ENCODE data around the gene METTL5. TPM values are rescaled to one million over a fixed set of nuclear protein-coding genes. Genes with fewer than 3 reads are reported as not detected.

METTL5 gene
- total RNA-seq, 1 experiment from 2014 or later = 103 TPM

- no peak for ATAC-seq
- Histone ChIP-seq H3K9ac (ENCODE audit: low read length) (no peak overlapping the region), H3K27me3 (ENCODE audit: insufficient read depth, low read length) (no peaks in the 10 kb centered on the region), H3K9me3 (ENCODE audit: control insufficient read depth in 1 of 2, insufficient read depth in 1 of 2, low read depth in 1 of 2, low read length in 2 of 2) (no peaks in the 10 kb centered on the region), H3K27ac (ENCODE audit: low read depth, low read length) (no peak overlapping the region), H4K20me1 (ENCODE audit: insufficient read depth) (peaks cover 8% of the 10 kb centered on the region; the same call in 1 of the 2 replicates), H2AFZ (ENCODE audit: low read depth, low read length, poor library complexity, severe bottlenecking) (no peak overlapping the region), H3K4me3 (replicated peaks in 1 of 2; ENCODE audit: low read depth in 1 of 2, low read length in 2 of 2) (no peak overlapping the region), H3K79me2 (ENCODE audit: insufficient read depth, low read length) (peaks cover 88% of the 10 kb centered on the region), H3K36me3 (ENCODE audit: control insufficient read depth in 1 of 2, insufficient read depth in 2 of 2, low read length in 2 of 2) (no peaks in the 10 kb centered on the region), H3K4me2 (ENCODE audit: low read length) (no peak overlapping the region), H3K9me2 (ENCODE audit: insufficient read depth) (no peaks in the 10 kb centered on the region), H3K4me1 (ENCODE audit: control insufficient read depth in 1 of 2, insufficient read depth in 2 of 2, low read length in 2 of 2) (no peaks in the 10 kb centered on the region)
- ChIA-PET POLR2A (no interaction called here), CTCF (no interaction called here), RAD21 (ENCODE audit: low non-redundant PET in 1 of 2, low total read pairs in 2 of 2, uncharacterized antibody in 2 of 2, unreplicated experiment in 2 of 2) (no interaction called here)
- no TSS peak for BruUV-seq (replicated peaks)
- DNase-seq (ENCODE audit: low read depth, low spot score) = no peak
- TF ChIP-seq RAD21 (IDR thresholded peaks at IDR 0.05; ENCODE audit: low read depth) (no peak), ZFX (IDR thresholded peaks at IDR 0.05) (no peak), ZBTB33 (IDR thresholded peaks at IDR 0.05; ENCODE audit: extremely low read depth, insufficient replicate concordance, low read length) (no peak), EZH2 (IDR thresholded peaks at IDR 0.05) (no peak), EGR1 (IDR thresholded peaks at IDR 0.05; ENCODE audit: low read depth) (no peak), ZNF274 (IDR thresholded peaks at IDR 0.05; ENCODE audit: low read depth, low read length) (no peak), ATF3 (IDR thresholded peaks at IDR 0.05) (no peak), POLR2AphosphoS5 (IDR thresholded peaks at IDR 0.05; ENCODE audit: low read depth, low read length) (no peak), ELF1 (IDR thresholded peaks at IDR 0.05; ENCODE audit: borderline replicate concordance, low read depth) (no peak), SRF (IDR thresholded peaks at IDR 0.05; ENCODE audit: low read depth) (no peak), JUND (IDR thresholded peaks at IDR 0.05) (no peak), MAX (IDR thresholded peaks at IDR 0.05) (no peak), FOSL1 (IDR thresholded peaks at IDR 0.05; ENCODE audit: low read depth) (no peak), REST (IDR thresholded peaks at IDR 0.05; ENCODE audit: low read depth) (no peak), YY1 (IDR thresholded peaks at IDR 0.05; ENCODE audit: extremely low read depth, insufficient replicate concordance, low read depth, low read length) (no peak), SIN3A (IDR thresholded peaks at IDR 0.05; ENCODE audit: low read depth) (no peak), EZH2phosphoT487 (IDR thresholded peaks at IDR 0.05; ENCODE audit: borderline replicate concordance) (no peak), CBX3 (IDR thresholded peaks at IDR 0.05; ENCODE audit: low read depth) (no peak), CEBPB (IDR thresholded peaks at IDR 0.05; ENCODE audit: low read depth) (no peak), POLR2A (IDR thresholded peaks at IDR 0.05; ENCODE audit: borderline replicate concordance, extremely low read depth, insufficient read depth, insufficient read length) (no peak)
- intact Hi-C loops (cut with micrococcal nuclease) = no loop called here
Observed at GRCh38 chr2:169834401-169834800, 9.7 kb upstream of the METTL5 start.
